Omental fat pad (tissue), 4 donors: Measurements from ENCODE around the gene UHMK1. TPM values are rescaled to one million over a fixed set of nuclear protein-coding genes. Genes with fewer than 3 reads are reported as not detected.
"Not testable (repeated sequence)": the region's sequence is repeated elsewhere in the genome, so short reads cannot be mapped to it uniquely, and the experiment has no call there.

Source experiments
- ATAC-seq: fragments of 150-250 bp; one replicate; pipeline ENCODE4 v1.9.1; 2016; ENCODE audit warnings: mild to moderate bottlenecking, moderate library complexity; ENCODE audit not compliant: low FRiP score
- DNase-seq: peaks from one replicate; pipeline ENCODE4 v3.0.0-alpha.2; 2019; ENCODE audit warnings: low spot score
- CTCF ChIP-seq, 3 donors: fragments of 450-650 bp; IDR thresholded peaks; one replicate each; pipeline ENCODE4 v1.5.1; 2016 to 2017; ENCODE audit warnings: antibody characterized with exemption in 3 of 3, mild to moderate bottlenecking in 3 of 3, moderate library complexity in 2 of 3
- total RNA-seq, 4 donors: library from RNA; depleted of rRNA; stranded (reverse); fragments of >200 nt; gene quantifications; one replicate each; pipeline ENCODE4 v1.1.0, GENCODE V29; 2016

The UHMK1 gene
- total RNA-seq, 4 donors from 2014 or later, result 56.9 to 83.1 (median 71.5) TPM

- ATAC-seq (no peak), DNase-seq (no peak)
- TF ChIP-seq CTCF (IDR thresholded peaks at IDR 0.05), result no peak
Measured at GRCh38 chr1:162565460-162565859, 67.8 kb downstream of the UHMK1 start.

GRCh38 chr1:162566870-162567269 lies 69.3 kb downstream of the UHMK1 start:
- TF ChIP-seq CTCF (IDR thresholded peaks at IDR 0.05), result no peak
- ATAC-seq, result no peak
- no peak for DNase-seq

GRCh38 chr1:162568802-162569201 lies 71.2 kb downstream of the UHMK1 start:
- ATAC-seq (no peak), DNase-seq (no peak)
- TF ChIP-seq CTCF (IDR thresholded peaks at IDR 0.05), result no peak

GRCh38 chr1:162570718-162571117 lies 73.1 kb downstream of the UHMK1 start:
- no peak for DNase-seq
- ATAC-seq, result no peak
- TF ChIP-seq CTCF (IDR thresholded peaks at IDR 0.05), result no peak

GRCh38 chr1:162571121-162571520 lies 73.5 kb downstream of the UHMK1 start:
- not testable (repeated sequence) for ATAC-seq, DNase-seq

- DNase-seq (no peak), ATAC-seq (no peak)
- TF ChIP-seq CTCF (IDR thresholded peaks at IDR 0.05), result no peak
Measured at GRCh38 chr1:162571696-162572095, 74.1 kb downstream of the UHMK1 start.

GRCh38 chr1:162573136-162573535 lies 75.5 kb downstream of the UHMK1 start:
- no peak for TF ChIP-seq CTCF (IDR thresholded peaks at IDR 0.05)
- ATAC-seq, result no peak
- DNase-seq, result no peak
